ENCODE data around the gene C1QTNF9B.
"Not testable (repeated sequence)": the region's sequence is repeated elsewhere in the genome, so short reads cannot be mapped to it uniquely, and the experiment has no call there.

Gene C1QTNF9B

DNA sequence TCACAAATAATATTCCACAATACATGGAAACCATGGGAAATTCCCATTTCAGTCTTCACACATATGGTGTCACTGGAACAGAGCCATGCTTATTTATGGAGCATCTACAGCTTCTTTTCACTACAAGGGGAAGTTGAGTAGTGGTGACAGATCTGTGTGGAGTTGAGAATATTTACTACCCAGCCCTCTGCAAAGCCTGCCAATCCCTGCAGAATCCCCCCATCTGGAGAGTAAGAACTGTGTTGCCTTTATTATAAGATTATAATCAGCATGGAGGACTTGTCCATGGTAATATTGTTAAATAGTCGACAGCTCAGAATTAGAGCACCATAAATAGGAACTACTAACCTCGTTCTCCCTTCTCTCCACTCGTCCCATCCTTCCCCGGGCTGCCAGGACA lies 3.5 kb downstream of the C1QTNF9B start:
- not testable (repeated sequence) for DNase-seq

DNA sequence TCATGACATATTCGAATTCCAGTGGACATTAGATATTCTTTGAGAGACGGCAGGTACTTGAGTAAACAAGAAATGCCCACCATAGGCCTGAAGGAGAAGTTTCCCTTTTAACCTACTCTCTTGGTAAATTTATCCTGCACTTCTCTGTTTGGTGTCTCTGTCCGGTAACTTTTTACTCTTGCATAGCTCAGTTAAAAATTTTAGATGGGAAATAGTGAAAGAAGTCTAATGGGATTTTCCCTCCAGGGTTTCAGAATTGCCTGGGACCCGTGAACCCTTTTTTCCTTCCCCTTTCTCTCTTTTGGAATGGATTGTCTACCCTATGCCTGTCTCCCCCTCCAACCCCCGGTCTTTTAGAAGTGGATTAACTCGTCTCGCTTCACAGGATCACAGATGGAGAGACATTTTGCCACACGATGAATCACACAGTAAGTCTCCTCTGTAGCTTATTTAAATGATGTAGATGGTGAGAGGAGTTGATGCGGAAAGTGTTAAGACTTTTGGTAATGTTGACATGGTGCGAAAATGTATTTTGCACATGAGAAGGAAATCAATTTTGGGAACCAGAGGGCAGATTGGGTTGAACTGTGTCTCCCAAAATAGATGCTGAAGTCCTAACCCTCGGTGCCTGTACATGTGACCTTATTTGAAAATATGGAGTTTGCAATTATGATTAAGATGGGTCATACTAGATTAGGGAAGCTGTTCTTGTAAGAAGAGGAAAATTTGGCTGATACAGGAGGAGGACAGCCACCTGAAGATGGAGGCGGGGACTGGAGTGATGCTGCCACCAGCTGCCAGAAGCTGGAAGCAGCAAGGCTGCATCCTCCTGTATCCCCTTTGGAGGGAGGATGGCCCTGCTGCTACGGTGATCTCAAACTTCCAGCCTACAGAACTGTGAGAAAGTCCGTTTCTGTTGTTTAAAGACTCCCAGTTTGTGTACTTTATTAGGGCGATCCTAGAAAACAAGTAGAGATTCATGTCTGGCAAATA lies 7.4 kb downstream of the C1QTNF9B start:
- no peak for DNase-seq

DNA sequence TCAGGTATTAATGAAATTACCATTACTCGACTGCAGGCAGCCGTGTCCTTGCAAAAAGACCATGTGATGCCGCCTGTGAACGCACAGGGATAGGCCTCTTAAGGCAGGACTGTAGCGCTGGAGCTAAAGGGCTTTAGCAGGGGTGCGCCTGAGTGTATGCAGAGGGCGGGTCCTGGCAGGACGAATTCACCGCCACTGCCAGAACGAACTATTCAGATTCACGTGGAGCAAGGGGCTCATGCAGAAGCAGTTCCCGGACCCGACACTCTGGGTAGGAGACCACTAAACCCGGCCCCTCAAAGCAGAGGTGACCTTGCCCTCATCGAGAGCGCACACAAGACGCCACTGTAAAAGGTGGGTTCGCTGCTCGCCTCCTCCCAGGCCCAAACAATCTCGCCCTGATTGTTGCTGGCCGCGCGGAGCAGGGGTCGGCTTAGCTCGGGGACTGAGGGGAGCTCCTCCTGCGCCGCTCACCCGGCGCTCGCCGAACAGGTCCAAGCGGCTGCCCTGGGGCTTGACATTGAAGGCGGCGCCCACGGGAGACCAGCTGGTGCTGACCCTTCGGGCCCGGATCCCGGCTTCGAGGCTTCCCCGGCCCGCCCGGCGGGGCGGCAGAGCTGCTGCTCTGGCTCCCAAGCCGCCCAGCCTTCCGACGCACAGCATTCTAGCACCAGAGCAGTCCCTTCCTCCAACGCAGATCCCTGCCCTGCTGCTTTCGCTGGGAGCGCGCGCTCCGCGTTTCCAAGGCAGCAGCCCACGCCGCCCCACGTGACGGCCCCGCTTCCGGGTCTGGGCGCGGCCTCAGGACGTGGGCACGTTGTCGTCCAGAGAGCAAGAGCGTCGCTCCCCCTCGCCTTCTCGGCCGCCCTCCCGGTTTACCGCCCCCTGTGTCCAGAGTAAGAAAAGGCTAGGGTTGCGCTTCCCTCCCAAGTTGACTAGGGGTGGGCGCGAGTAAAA lies 8.4 kb downstream of the C1QTNF9B start, which contains the start of gene MIPEP:
MIPEP (minus strand) TSS at position 743 of the 957 bp plus-strand sequence; CDS start at position 663, 80 bp downstream.
- peak; percentile 90 for DNase-seq

DNA sequence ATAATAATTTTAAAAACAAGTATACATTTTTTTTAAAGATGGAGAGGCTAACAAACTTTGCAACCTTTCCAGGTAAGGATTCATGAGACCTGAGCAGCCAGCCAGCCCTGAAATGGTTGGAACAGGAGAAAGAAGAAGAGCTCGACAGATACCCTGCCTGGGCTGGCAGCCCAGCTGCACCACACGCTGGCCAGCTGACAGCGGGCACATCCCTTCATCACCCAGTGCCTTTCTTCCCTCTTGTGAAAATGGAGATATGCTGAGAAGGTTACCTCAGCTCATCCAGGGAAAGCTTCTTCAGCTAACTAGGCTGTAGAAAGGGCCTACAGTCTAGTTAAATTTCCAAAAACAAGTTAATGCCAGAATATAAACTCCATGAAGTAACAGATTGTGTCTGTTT lies 12.9 kb downstream of the C1QTNF9B start:
- DNase-seq: not testable (repeated sequence)

DNA sequence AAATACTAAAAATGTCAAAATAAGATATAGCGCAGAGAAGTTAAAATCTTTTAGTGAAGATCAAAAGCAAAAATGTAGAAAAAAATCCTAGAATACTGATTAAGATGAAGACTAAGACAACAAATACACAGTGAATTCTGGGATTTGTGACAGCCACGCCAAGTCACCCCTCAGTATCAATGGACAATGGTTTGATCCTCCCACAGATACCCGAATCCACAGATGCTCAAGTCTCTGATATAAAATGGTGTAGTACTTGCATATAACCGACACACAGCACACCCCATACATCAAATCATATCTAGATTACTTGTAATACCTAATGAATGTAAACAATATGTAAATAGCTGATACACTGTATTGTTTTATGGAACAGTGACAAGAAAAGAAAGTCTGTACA lies 14.0 kb downstream of the C1QTNF9B start:
- DNase-seq: no peak

DNA sequence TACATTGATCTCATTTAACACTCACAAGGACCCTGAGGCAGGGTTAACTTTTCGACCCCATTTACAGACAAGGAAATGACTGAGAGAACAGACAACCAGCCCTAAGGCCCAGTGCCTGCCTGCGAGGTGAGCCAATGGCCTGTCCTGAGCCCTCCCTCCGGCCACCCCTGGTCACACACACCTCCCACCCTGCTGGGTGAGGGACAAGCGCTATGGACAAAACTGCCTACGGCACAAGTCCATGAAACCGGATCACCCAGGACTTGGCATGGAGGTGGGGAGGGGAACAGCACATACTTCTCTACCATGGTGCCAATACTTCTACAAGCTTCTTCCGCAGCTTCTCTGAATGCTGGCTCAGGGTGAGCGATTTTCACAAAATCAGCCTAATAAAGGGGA lies 15.9 kb downstream of the C1QTNF9B start:
- not testable (repeated sequence) for DNase-seq

DNA sequence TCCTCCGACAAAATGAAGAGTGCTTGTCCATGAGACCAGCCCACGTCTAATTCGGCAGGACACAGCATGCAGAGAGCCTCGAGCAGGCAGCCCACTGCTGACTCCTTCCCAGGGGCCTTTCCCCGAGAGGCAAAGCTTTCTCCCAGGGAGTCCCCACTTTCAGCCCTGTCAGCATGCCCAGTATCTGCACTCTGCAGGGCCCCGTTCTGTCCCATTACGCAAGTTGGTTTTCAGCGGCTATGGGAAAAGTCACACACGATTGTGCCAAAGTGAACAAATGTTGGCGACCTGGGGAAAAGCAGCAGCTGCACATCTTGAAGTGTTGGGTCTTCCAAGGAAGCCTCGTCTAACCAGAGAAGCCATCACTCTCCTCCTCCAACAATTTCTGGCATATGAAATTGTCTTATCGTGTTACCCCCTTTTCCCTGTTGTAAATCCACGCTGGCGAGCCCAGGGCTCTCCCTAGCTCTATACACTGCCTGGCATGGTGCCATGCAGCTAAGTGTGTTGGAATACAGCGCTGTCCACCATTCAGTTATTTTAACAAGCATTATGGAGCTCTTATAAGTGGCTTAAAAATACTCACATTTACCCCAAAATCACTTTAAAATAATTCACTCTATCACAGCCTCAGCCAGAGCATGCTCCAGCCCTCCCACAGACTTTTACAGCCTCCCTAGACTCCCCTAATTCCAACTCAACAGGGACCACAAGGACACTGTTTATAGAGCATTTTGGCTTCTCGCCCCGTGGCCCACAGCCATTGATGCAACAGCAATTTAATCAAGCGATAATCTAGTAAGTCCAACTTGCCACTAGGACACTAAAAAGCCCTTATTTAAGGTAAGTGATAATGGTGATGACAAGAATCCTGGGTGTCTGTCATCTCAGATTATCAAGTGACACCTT lies 16.6 kb downstream of the C1QTNF9B start:
- DNase-seq: not testable (repeated sequence)

DNA sequence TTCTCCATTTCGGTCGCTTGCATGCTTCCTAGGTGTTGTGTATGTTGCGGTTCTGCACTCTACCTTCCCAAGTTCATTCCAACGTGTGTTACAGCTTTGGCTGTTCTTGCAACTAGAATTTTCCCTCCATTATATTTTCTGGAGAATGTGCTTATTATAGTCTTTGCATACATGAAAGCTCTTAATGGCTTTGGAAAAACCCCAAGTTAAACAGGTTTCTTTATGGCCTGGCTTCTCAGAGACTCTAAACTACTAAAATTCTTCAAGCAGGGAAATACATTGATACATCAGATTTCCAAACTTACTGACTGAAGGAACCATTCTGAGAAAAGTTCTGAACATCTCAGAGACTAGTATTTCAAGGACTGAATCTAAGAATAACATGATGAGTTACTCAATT lies 20.0 kb downstream of the C1QTNF9B start:
- no peak for DNase-seq

DNA sequence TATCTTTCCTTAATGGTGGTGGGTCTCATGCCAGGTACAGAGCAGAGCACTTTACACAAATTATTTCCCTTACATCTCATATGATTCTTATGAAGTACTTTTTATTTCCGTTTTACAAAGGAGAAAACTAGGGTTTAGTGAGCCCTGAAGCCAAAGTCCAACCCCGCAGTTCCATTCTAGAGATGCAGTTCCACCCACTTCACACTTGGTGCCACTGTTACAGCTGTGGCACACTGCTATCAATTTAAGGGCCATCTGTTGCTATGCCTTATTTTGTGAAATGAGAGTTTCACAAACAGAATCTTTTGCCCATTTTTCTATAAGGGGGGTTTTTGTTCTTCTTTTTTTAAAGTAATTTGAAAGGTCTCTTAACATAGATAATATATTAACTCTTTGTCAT lies 21.0 kb downstream of the C1QTNF9B start:
- DNase-seq: no peak

DNA sequence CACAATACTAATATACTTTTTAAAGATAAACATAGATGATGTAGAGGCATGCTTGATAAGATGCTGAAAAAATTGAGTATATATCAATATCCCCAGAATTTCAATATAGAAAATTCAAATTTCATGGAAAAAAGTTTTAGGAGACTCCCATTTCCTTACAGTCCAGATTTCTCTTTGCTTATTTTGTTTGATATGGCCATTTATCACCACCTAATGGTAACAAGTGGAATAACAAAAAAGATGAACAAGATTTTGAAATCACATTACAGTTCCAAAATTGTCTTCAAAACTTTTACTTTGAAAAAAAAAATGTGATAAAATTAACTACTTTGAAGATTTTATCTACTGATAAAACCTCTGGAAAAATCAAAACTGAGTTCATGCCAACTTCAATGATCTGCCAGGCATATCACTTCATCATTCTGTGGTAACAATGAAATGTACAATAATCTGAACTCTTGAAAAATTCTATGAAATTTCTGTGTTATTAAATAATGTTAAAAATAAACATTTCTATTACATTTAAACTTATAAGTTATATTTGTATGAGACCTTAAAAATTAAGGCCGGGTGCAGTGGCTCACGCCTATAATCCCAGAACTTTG lies 25.6 kb downstream of the C1QTNF9B start:
- no peak for DNase-seq

DNA sequence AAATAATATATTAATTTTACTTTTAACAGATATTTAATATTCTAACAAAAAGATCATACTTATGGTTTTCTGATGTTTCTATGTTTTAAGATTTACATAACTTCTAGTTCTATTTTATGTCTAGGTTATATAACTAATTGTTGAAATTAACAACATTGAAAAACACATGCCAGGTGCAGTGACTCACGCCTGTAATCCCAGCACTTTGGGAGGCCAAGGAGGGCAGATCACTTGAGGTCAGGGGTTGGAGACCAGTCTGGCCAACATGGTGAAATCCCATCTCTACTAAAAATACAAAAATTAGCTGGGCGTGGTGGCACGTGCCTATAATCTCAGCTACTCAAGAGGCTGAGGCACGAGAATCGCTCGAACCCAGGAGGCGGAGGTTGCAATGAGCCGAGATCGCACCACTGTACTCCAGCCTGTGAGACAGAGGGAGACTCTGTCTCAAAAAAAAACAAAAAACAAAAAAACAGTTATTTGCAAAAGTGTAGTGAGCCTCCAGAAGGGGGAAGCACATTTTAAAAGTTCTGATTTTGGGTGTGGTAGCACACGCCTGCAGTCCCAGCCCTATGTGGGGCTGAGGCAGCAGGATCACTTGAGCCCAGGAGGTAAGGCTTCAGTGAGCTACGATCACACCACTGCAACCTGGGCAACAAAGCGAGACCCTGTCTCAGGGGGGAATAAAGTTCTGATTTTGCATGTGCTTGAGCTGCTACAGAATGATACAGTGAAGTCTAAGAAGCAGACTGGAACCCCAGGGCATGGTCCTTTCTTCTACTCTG lies 26.8 kb downstream of the C1QTNF9B start:
- no peak for DNase-seq

DNA sequence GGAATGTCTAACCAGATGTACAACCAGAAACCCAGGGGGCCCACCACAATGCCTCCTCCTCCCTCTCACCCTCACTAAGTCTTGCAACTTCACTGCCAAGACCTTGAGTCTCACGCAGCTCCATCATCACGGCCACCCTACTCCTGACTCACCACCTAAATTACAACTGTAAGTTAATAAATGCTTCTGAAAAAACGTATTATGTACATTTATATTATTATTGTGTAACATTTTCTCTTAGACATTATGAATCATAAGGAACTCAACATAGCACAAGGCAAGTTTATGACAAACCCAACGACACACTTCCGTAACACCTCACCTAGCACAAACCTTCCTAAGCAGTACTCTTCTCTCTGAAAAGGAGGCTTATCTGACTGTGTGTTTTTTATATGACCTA lies 28.8 kb downstream of the C1QTNF9B start:
- DNase-seq: no peak

DNA sequence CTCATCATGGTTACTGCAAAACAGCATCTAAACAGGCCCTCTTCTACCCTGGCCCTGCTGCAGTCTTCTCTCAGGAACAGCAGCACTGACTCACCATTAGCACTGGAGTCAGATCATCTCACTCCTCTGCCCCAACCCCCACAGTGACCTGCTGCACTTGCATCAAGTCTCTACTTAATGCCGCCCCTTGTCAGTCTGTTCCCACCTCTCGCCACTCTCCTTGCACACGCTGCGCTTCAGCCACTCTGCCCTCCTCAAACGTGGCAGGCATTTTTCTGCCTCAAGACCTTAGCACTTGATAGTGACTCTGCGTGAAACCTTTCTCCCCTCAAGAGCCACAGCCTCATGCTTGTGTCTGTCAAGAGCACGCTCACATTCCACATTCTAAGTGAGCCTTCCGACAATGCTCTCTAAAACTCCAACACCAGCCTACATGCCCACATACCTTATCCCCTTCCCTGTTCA lies 30.2 kb downstream of the C1QTNF9B start:
- DNase-seq: no peak

DNA sequence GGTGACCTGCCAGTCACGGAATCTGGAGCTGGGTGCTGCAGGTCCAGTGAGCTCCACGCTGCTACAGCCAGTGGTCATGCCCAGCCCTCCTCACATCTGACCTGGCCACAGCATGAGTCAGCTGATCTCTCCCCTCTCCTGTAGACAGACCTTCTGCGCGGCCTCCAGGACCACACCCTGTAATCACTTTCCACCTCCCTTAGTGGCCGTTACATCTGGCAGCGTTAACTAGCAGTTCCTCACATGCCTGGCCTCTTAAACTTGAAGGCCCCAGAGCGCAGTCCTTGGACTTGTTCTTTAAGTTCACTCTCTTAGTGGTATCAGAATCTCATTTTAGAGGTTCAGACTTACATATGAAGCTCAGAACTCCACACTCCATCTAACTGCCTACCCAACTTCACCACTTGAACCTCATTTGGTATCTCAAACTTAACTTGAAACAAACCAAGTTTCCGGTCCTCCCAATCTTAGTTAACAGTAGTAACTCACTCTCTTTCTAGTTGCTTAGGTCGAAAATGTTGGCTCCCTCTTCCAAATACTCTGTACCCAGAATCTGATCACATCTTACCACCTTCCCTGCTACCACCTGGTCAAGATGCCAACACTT lies 30.8 kb downstream of the C1QTNF9B start:
- no peak for DNase-seq

DNA sequence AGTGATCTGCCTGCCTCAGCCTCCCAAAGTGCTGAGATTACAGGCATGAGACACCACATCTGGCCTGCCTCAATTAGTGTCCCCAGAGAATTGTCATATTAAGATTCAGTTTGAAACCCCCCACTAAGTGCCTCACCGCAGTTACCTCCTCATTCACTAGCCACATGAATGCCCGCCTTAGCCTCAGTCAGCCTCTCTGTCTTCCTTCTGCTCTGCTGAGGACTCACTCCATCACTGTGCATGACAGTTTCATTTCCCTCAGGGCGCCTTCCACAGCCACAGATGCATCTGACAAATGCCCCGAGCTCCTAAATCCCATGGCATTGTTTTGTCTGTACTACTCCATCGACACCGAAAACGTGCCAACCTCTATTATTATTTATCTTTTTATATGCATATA lies 31.4 kb downstream of the C1QTNF9B start:
- no peak for DNase-seq

DNA sequence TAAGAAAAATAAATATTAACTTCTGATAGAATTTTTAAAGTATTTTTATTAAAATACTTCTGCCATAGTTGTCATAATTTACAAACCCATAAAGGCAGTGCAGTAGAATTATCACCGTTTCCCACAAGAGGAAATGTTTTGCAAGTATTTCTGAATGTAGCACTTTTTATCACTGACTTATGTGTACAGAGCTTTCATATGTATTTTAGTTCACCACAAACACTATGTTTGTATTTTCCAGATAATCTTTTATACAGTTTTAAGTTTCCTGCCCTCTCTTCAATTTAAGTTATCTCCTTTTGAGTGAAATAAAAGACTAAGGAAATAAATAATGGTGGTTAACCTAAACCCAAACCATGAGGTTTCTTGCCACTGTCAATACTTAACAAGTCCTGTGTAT lies 32.3 kb downstream of the C1QTNF9B start:
- DNase-seq: no peak

DNA sequence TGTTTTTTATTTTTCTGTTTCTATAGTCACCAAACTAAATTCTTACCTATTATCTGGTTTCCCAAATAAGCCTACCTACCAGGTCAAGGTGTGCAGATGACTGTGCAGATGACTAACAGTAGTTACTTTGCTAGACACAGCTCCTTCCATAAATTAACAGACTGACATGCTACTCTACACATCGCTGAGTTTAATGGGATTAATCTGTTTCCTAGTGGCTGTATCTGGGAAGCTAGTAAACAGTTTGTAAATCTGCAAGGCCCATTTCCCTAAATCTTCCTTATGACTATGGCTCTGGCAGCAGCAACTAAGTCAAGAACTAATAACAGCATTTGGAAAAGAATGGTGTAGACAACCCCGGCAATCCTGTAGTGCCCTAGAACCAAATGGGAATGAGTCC lies 36.0 kb downstream of the C1QTNF9B start:
- no peak for DNase-seq

DNA sequence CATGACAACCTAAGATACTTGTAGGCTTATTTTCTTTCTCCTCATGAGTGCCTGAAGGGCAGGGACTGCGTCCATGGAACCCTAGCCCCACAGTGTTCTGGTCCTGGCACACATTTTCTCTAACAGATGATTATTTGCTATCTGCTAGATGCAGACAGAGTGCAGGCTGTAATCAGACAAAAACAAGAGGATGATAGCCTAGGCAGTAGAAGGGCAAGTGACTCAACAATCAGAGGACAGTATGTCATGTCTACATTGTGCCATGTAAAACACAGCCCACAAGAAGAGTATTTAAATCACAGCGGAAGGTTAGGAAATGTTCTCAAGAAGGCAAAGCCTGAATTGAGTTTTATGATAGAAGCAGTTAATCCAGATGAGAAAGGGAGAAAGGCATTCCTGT lies 37.4 kb downstream of the C1QTNF9B start:
- DNase-seq: no peak

DNA sequence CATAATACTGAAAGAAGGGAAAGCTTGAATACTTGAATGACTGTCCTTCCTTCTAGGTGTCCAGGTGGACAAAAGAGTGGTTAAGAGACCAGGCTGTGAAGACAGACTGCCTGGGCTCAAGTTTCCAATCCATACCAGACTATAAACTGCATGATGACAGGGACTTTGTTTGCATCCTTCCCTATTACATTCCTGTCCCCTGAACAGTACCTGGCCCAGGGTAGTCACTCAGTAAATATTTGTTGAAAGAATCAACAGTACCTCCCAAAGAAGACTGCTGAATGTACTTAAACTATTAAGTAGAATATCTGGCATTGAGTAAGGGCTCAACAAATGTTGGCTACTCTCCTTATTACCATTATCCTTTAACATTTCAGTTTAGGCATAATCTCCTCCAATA lies 37.8 kb downstream of the C1QTNF9B start:
- DNase-seq: no peak

DNA sequence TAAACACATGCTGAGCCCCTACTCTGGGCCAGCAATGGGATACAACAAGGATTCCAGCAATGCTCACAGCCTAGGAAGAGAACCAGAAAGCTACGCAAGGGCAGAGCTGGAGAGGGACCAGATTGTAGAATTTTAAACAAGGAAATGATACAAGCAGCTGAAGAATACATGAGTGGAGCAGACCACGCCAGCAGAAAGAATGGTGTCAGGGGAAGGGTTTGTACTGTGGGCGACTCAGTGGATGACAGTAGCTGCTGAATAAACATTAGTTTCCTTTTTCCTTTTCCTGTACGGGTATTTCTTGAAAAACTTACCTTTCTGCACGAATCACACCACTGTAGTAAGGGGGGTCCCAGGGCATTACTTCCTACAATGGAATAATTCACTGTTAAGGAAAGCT lies 38.8 kb downstream of the C1QTNF9B start:
- no peak for DNase-seq

Data from stimulated activated CD4-positive, alpha-beta T cell treated with anti-CD3 and anti-CD28 coated beads, Interleukin-2, amount 100 ng/mL, for 48 hours (primary cell).